A549 treated with DMSO at 1 μM for 4 hours (cell line): Measurements from ENCODE around the gene SHROOM1. TPM values are rescaled to one million over a fixed set of nuclear protein-coding genes. Genes with fewer than 3 reads are reported as not detected.

Experiments
- total RNA-seq: library from RNA; stranded (reverse); fragments of 200-300 nt; extraction: Qiagen RNA extraction; gene quantifications from 5 replicates; pipeline ENCODE4 v1.2.3, GENCODE V29; 2022; ENCODE audit warnings: low read depth

The SHROOM1 gene, protein sequence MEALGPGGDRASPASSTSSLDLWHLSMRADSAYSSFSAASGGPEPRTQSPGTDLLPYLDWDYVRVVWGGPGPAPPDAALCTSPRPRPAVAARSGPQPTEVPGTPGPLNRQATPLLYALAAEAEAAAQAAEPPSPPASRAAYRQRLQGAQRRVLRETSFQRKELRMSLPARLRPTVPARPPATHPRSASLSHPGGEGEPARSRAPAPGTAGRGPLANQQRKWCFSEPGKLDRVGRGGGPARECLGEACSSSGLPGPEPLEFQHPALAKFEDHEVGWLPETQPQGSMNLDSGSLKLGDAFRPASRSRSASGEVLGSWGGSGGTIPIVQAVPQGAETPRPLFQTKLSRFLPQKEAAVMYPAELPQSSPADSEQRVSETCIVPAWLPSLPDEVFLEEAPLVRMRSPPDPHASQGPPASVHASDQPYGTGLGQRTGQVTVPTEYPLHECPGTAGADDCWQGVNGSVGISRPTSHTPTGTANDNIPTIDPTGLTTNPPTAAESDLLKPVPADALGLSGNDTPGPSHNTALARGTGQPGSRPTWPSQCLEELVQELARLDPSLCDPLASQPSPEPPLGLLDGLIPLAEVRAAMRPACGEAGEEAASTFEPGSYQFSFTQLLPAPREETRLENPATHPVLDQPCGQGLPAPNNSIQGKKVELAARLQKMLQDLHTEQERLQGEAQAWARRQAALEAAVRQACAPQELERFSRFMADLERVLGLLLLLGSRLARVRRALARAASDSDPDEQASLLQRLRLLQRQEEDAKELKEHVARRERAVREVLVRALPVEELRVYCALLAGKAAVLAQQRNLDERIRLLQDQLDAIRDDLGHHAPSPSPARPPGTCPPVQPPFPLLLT
- 8.8 to 10.6 TPM (median 9.9 TPM) in 5 replicates for total RNA-seq

DNA sequence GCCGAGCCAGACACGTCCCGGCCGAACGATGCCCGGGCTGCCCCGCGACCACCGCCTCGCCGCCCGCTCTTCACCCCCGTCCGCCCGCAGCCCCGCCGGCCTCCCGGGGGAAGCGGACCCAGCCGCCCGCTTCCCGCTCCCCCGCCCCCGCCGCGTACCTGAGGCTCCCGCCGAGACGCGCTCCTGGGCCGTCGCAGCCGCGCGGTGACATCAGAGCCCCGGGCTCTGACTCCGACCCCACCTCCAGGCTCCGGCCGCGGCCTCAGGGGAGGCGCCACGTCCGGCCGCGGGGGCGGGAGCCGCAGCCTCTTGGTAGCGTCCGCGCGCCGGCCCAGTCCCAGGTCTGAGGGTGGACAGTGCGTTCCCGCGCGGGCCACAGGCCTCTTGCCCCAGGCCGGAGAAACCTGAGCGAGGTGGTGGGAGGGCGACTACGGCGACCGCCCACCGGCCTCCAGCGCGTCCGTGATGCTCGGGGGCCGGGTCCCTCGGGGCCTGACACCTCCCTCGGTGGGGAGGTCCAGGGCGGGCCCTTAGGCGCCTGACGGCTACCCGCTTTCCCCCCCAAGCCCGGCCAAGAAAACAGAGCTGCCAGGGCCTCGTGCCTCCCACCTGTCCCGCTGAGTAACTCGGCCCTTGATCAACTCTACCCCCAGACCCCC, at the start of gene SHROOM1:
Gene SHROOM1, minus strand, starts transcription at position 212 of the 659 bp plus-strand sequence. CDS start 4,507 bp downstream, outside the sequence.

DNA sequence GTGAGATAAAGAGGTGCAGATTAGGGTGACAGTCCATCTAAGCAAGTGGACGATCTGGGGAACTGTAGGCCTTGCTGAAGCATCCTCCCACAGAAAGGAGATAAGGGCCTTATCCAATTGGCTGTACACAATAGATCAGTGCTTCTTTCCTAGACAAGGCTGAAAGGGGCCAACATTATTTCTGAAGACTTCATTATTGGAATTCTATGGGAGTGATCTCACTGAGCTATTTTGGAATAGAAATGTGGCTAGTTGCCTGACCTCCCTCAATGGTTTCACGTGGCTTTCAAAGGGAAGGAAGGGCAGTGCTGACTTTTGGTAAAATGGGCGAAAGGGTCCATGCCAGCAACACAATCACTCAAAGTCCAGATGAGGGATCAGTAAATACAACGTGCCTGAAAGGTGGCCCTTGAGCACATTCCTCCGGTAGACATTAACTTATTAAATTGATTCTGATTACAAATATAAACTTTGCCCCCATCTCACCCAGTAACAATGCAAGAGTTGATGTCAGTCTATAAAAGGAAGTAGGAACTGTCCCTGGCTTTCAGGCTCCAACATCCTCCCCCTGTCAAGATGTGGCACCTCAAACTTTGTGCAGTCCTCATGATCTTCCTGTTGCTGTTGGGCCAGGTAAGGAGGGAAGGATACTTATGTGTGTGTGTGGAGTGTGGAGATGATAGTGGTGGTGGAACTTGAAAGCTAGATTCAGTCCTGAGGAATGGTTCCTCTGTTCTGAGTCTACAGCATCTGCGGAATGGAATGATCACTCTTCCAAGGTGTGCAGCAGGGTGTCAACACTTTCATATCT, 42.9 kb upstream of the SHROOM1 start, which contains the start of gene LEAP2:
Gene LEAP2, plus strand, starts transcription at position 550 of the 811 bp plus-strand sequence. Its CDS starts 27 bp downstream, at position 577.

DNA sequence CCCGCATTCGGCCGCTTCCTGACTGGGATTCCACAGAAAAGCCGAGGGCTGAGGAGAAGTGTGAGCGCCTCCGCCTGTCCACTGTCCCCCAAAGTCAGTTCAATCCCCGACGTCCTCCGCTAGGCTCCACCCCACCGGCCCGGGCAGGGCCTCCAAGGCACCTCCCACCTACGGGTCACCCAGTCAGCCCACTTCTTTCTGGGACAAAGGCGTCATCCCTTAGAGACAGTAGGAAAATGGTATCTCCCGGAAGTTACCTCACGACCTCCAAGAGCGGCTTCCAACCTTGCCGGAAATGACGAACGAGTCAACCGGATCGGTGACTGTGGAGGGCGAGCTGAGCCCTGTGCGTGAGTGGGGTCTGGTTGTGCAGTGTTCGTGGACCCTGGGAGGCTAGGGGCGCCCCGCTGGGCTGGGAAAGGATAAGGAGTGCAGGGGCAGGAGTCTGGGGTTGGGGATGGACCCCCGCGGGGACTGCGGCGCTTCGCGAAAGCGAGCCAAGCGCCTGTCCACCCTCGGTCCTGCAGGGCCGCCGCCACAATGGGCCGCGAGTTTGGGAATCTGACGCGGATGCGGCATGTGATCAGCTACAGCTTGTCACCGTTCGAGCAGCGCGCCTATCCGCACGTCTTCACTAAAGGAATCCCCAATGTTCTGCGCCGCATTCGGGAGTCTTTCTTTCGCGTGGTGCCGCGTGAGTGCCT, 36.0 kb upstream of the SHROOM1 start, which contains the start of the genes GDF9 and UQCRQ:
Gene GDF9, minus strand, starts transcription at position 128 of the 704 bp plus-strand sequence. CDS start 1,936 bp downstream, outside the sequence.
Gene UQCRQ, plus strand, starts transcription at position 301 of the 704 bp plus-strand sequence. Its CDS starts 240 bp downstream, at position 541.

DNA sequence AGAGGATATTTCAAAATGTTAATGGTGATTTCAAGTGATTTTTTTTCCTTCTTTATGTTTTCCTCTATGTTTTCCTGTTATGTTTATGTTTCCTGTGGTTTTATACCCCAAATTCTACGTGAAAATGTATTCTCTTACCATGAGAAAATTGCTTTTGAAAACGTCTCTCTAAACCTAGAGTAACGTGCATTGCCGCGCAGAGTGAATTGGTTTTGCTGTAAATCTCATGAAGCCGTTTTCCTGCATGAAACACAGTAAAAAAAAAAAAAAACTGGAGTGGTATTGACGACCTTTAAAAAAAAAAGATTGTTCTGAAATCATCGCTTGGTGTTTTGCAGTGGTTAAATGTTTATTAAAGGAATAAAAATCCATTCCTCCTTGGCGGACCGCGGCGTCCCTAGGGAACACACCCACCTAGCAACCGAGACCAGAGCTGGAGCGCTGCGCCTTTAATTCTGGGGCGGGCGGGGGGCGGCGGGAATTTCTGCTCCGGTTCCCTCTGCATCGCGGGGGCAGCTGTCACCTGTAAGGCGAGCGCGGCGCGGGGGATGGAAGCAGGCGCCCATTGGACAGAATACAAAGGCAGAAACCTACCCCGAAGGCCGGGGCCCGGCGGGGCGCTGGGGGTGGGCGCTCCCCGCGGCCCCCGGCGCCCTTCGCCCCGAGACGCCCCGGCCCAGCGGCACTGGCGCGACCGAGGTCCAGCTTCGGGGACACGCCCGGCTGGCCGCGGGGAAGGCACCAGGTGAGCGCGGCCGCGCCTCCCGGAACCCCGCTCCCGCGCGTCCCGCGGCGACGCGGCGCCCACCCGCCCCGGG, 17.5 kb downstream of the SHROOM1 start, which contains the start of gene SOWAHA:
Gene SOWAHA, plus strand, starts transcription at position 522 of the 818 bp plus-strand sequence. CDS start 320 bp downstream, outside the sequence.

DNA sequence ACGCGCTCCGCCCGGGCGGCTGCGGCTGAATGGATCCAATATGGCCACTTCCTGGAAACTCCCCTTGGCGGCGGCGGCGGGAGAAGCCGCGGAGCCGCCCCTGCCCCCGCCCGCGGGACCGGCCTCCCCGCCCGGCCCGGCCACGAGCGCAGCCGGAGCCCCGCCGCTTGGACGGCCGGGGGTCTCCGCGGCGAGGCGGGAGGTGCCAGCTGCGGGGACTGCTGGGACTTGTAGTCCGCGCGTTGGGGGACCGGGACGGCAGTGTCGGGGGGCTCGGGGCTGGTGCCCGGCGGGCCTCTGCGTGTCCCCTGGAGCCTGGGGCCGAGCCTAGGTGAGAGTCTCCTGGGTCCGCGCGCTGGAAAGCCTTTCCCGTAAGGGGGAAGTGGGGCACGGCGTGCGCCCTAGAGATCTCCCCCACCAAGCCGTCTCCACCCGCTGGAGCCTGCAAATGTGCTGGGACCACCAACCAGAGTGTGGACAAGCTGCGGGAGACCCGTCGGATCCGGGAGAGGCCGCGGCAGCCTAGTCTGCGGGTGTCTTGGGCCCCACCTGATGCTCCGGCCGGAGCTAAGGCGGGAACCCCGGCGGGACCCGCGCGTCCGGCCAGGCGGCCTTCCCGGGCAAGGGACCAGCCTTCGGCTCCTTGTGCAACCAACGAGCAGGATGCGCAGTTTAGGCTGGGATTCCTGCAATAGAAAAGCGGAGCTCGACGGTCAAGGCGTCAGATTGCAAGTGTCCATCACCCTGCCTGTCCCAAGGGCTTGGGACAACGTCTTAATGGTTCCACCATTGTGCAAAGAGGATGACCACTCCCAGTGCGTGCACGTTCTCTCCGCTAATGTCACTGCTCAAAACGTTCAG, 53.0 kb downstream of the SHROOM1 start, which contains the start of gene SEPTIN8:
Gene SEPTIN8, minus strand, starts transcription at position 31 of the 861 bp plus-strand sequence. CDS start 102 bp downstream, outside the sequence.

Other genes starting within 250 kb of the SHROOM1 start
- 0.06 to 0.11 TPM in 2 of 5 replicates, not detected in the others for gene IL13, start 172.5 kb downstream of the SHROOM1 start, total RNA-seq
- gene IL4, start 156.7 kb downstream of the SHROOM1 start, total RNA-seq: not detected in 5 replicates
- gene KIF3A, start 93.1 kb downstream of the SHROOM1 start, total RNA-seq: 8.2 to 12.7 TPM (median 10.9 TPM) in 5 replicates
- gene CCNI2, start 83.2 kb downstream of the SHROOM1 start, total RNA-seq: 0.06 to 0.56 TPM (median 0.15 TPM) in 4 of 5 replicates, not detected in the other
- gene SEPTIN8, start 53.4 kb downstream of the SHROOM1 start, total RNA-seq: 16.5 to 23.2 TPM (median 19.2 TPM) in 5 replicates
- gene SOWAHA, start 17.3 kb downstream of the SHROOM1 start, total RNA-seq: 0.06 to 0.21 TPM (median 0.14 TPM) in 5 replicates
- gene GDF9, start 35.8 kb upstream of the SHROOM1 start, total RNA-seq: 0.20 to 0.32 TPM (median 0.27 TPM) in 5 replicates
- 414 to 542 TPM (median 494 TPM) in 5 replicates for gene UQCRQ, start 36.0 kb upstream of the SHROOM1 start, total RNA-seq
- 0.55 to 1.5 TPM (median 1.1 TPM) in 5 replicates for gene LEAP2, start 43.0 kb upstream of the SHROOM1 start, total RNA-seq
- gene AFF4, start 133.0 kb upstream of the SHROOM1 start, total RNA-seq: 19.7 to 28.7 TPM (median 25.8 TPM) in 5 replicates
- 27.0 to 34.7 TPM (median 30.1 TPM) in 5 replicates for gene ZCCHC10, start 195.9 kb upstream of the SHROOM1 start, total RNA-seq
- 136 to 221 TPM (median 195 TPM) in 5 replicates for gene HSPA4, start 221.4 kb upstream of the SHROOM1 start, total RNA-seq